IMR-90 (cell line): ENCODE measurements around the gene TMEM181. TPM values are rescaled to one million over a fixed set of nuclear protein-coding genes. Genes with fewer than 3 reads are reported as not detected.

Source experiments
- ATAC-seq: fragments of 200-7000 bp; cut with Tn5 transposase; 2 replicates; pipeline ENCODE4 v1.9.1; 2020; ENCODE audit warnings: low read depth, mild to moderate bottlenecking, moderate library complexity
- BruUV-seq: library from RNA; stranded (reverse); fragments of 400-500 nt; replicated peaks from 2 replicates; lab custom pipeline; 2021; lab: Mats Ljungman, UMichigan
- CTCF ChIA-PET: fragments of 300-600 bp; formaldehyde crosslinking; extraction: SDS; loops from one replicate; lab custom pipeline; 2021; ENCODE audit warnings: antibody characterized with exemption; lab: Yijun Ruan, JAX
- POLR2A ChIA-PET: fragments of 300-600 bp; sonication (Branson Sonifier 250); formaldehyde crosslinking; loops from one replicate; lab custom pipeline; 2022; ENCODE audit warnings: antibody characterized with exemption; ENCODE audit not compliant: unreplicated experiment; lab: Charles Lee
- DNase-seq: peaks from one replicate; pipeline ENCODE4 v3.0.0; 2013
- H2AFZ ChIP-seq: replicated peaks from 2 replicates; pipeline ENCODE3; 2013; ENCODE audit warnings: low read length, mild to moderate bottlenecking; ENCODE audit not compliant: poor library complexity
- H2AK5ac ChIP-seq: 2 replicates; pipeline ENCODE4 v1.6.1; 2013; ENCODE audit warnings: low read depth, low read length, inconsistent platforms
- H2AK9ac ChIP-seq: replicated peaks from 2 replicates; pipeline ENCODE3; 2013; ENCODE audit warnings: mild to moderate bottlenecking, low read depth, low read length, moderate library complexity; ENCODE audit not compliant: poor library complexity
- H2BK120ac ChIP-seq: 2 replicates; pipeline ENCODE4 v1.6.1; 2013; ENCODE audit warnings: low read depth, low read length, inconsistent platforms
- H2BK15ac ChIP-seq: 3 replicates; pipeline ENCODE4 v1.6.1; 2013; ENCODE audit warnings: low read depth, low read length, inconsistent platforms
- H2BK20ac ChIP-seq: 2 replicates; pipeline ENCODE4 v1.6.1; 2013; ENCODE audit warnings: low read depth, mild to moderate bottlenecking, inconsistent platforms, low read length, moderate library complexity
- H2BK5ac ChIP-seq: 2 replicates; pipeline ENCODE4 v1.6.1; 2013; ENCODE audit warnings: mild to moderate bottlenecking, low read depth, low read length, inconsistent platforms; ENCODE audit not compliant: poor library complexity, severe bottlenecking
- H3K14ac ChIP-seq: replicated peaks from 2 replicates; pipeline ENCODE4 v1.6.1; 2013; ENCODE audit warnings: low read depth, low read length, inconsistent platforms
- H3K18ac ChIP-seq: 2 replicates; pipeline ENCODE4 v1.6.1; 2013; ENCODE audit warnings: low read depth, low read length, control low read depth
- H3K23ac ChIP-seq: 2 replicates; pipeline ENCODE4 v1.6.1; 2013; ENCODE audit warnings: low read depth, low read length, inconsistent platforms
- H3K27ac ChIP-seq: 2 replicates; pipeline ENCODE4 v1.5.1; 2013; ENCODE audit warnings: mild to moderate bottlenecking, control low read depth, low read length; ENCODE audit not compliant: insufficient read depth
- H3K27me3 ChIP-seq: 2 replicates; pipeline ENCODE4 v1.6.1; 2013; ENCODE audit warnings: low read length; ENCODE audit not compliant: control insufficient read depth, insufficient read depth
- H3K36me3 ChIP-seq: 2 replicates; pipeline ENCODE4 v1.6.1; 2013; ENCODE audit warnings: low read length, mixed read lengths; ENCODE audit not compliant: control insufficient read depth, insufficient read depth
- H3K4ac ChIP-seq: 2 replicates; pipeline ENCODE4 v1.6.1; 2013; ENCODE audit warnings: low read depth, low read length, inconsistent platforms
- H3K4me1 ChIP-seq: 2 replicates; pipeline ENCODE4 v1.6.1; 2013; ENCODE audit warnings: low read length, mixed read lengths; ENCODE audit not compliant: control insufficient read depth, insufficient read depth
- H3K4me2 ChIP-seq: 2 replicates; pipeline ENCODE4 v1.6.1; 2013; ENCODE audit warnings: low read depth, mild to moderate bottlenecking, control low read depth, low read length, moderate library complexity
- H3K4me3 ChIP-seq: 2 replicates; pipeline ENCODE4 v1.5.1; 2013; ENCODE audit warnings: low read depth, mild to moderate bottlenecking, control low read depth, low read length, moderate library complexity; ENCODE audit not compliant: insufficient read depth
- H3K56ac ChIP-seq: 2 replicates; pipeline ENCODE4 v1.6.1; 2013; ENCODE audit warnings: low read length, inconsistent platforms; ENCODE audit not compliant: insufficient read depth; ENCODE audit errors: extremely low read depth
- H3K79me1 ChIP-seq, 2 experiments: 2 replicates each; pipeline ENCODE4 v1.6.1; 2013; ENCODE audit warnings: low read length in 2 of 2, inconsistent platforms in 1 of 2, low read depth in 1 of 2
- H3K9ac ChIP-seq: 2 replicates; pipeline ENCODE4 v1.6.1; 2013; ENCODE audit warnings: low read depth, low read length, control low read depth
- H3K9me1 ChIP-seq: 2 replicates; pipeline ENCODE4 v1.6.1; 2013; ENCODE audit warnings: low read length, inconsistent platforms; ENCODE audit not compliant: insufficient read depth
- H3K9me3 ChIP-seq: 2 replicates; pipeline ENCODE4 v1.6.1; 2013; ENCODE audit warnings: low read length; ENCODE audit not compliant: control insufficient read depth, insufficient read depth
- H4K20me1 ChIP-seq: 2 replicates; pipeline ENCODE4 v1.6.1; 2013; ENCODE audit warnings: low read length, inconsistent platforms; ENCODE audit not compliant: insufficient read depth
- H4K5ac ChIP-seq: 2 replicates; pipeline ENCODE4 v1.6.1; 2013; ENCODE audit warnings: mild to moderate bottlenecking, low read depth, low read length, control low read depth
- H4K8ac ChIP-seq, 2 experiments: 2 replicates each; pipeline ENCODE4 v1.6.1; 2013; ENCODE audit warnings: low read depth in 2 of 2, low read length in 2 of 2, control low read depth in 1 of 2, inconsistent platforms in 1 of 2
- H4K91ac ChIP-seq: 2 replicates; pipeline ENCODE4 v1.6.1; 2013; ENCODE audit warnings: low read depth, low read length, inconsistent platforms; ENCODE audit not compliant: insufficient read depth
- BHLHE40 ChIP-seq: fragments of 150-350 bp; IDR thresholded peaks from 2 replicates; pipeline ENCODE4 v1.6.1; 2016; ENCODE audit warnings: mild to moderate bottlenecking, low read depth, low read length
- CEBPB ChIP-seq: IDR thresholded peaks from 2 replicates; pipeline ENCODE4 v1.6.1; 2012; ENCODE audit warnings: low read depth, low read length, improper control_type of control experiment
- CHD1 ChIP-seq: IDR thresholded peaks from 2 replicates; pipeline ENCODE4 v1.6.1; 2012; ENCODE audit warnings: low read depth, low read length, improper control_type of control experiment
- CTCF ChIP-seq: conservative IDR thresholded peaks from 2 replicates; pipeline ENCODE4 v1.5.1; 2012; ENCODE audit warnings: mild to moderate bottlenecking, low read depth, low read length, improper control_type of control experiment
- ELK1 ChIP-seq: fragments of 150-350 bp; IDR thresholded peaks from 2 replicates; pipeline ENCODE4 v1.6.1; 2016; ENCODE audit warnings: low read depth, mild to moderate bottlenecking, low read length, moderate library complexity, borderline replicate concordance
- MAFK ChIP-seq: IDR thresholded peaks from 2 replicates; pipeline ENCODE4 v1.6.1; 2012; ENCODE audit warnings: low read depth, low read length, improper control_type of control experiment
- MAZ ChIP-seq: IDR thresholded peaks from 2 replicates; pipeline ENCODE4 v1.6.1; 2012; ENCODE audit warnings: low read depth, mild to moderate bottlenecking, low read length, improper control_type of control experiment, moderate library complexity, borderline replicate concordance
- MXI1 ChIP-seq: IDR thresholded peaks from 2 replicates; pipeline ENCODE4 v1.6.1; 2012; ENCODE audit warnings: low read depth, mild to moderate bottlenecking, low read length, moderate library complexity, borderline replicate concordance
- NFE2L2 ChIP-seq: fragments of 150-350 bp; IDR thresholded peaks from 2 replicates; pipeline ENCODE4 v1.6.1; 2016; ENCODE audit warnings: low read depth, mild to moderate bottlenecking, low read length
- POLR2A ChIP-seq: IDR thresholded peaks from 2 replicates; pipeline ENCODE4 v1.6.1; 2012; ENCODE audit warnings: mild to moderate bottlenecking, low read depth, low read length
- RAD21 ChIP-seq: IDR thresholded peaks from 2 replicates; pipeline ENCODE4 v1.6.1; 2012; ENCODE audit warnings: low read length, improper control_type of control experiment
- RCOR1 ChIP-seq: IDR thresholded peaks from 2 replicates; pipeline ENCODE4 v1.6.1; 2012; ENCODE audit warnings: mild to moderate bottlenecking, low read length, improper control_type of control experiment; ENCODE audit not compliant: insufficient replicate concordance
- RFX5 ChIP-seq: IDR thresholded peaks from 2 replicates; pipeline ENCODE4 v1.8.0; 2012; ENCODE audit warnings: low read depth, mild to moderate bottlenecking, low read length, moderate library complexity
- SMC3 ChIP-seq: fragments of 150-350 bp; IDR thresholded peaks from 2 replicates; pipeline ENCODE4 v1.6.1; 2016; ENCODE audit warnings: low read depth, mild to moderate bottlenecking, antibody characterized with exemption, low read length, moderate library complexity
- WGBS, 2 experiments: methylation state at CpG; one replicate each; pipeline versions ENCODE4 v1.1.5 to v1.1.7; 2013; ENCODE audit warnings: missing lambda C conversion rate in 2 of 2; ENCODE audit not compliant: insufficient read length in 1 of 2; ENCODE audit errors: extremely low coverage in 2 of 2; 5-methylcytosine and 5-hydroxymethylcytosine counted together
- dilution Hi-C: fragments of 300-500 bp; cut with HindIII; formaldehyde crosslinking; loops from one replicate; pipeline ENCODE4 v1.14.3; 2018; ENCODE audit warnings: low sequenced_read_pairs; ENCODE audit not compliant: unreplicated experiment
- in situ Hi-C: fragments of 300-500 bp; cut with MboI; formaldehyde crosslinking; loops from 3 replicates; pipeline ENCODE4 v1.14.3; 2019; ENCODE audit warnings: low sequenced_read_pairs, inconsistent platforms, mixed read lengths
- intact Hi-C: fragments of 100-400 bp; cut with micrococcal nuclease; formaldehyde crosslinking; loops from 2 replicates; pipeline ENCODE4 v1.10.0; 2022
- polyA plus RNA-seq, 3 experiments: library from polyadenylated mRNA; depleted of rRNA; stranded (reverse); fragments of >200 nt; gene quantifications; 2 replicates each; pipeline ENCODE4 v1.2.3, GENCODE V29; 2012; ENCODE audit warnings: low replicate concordance in 1 of 3
- total RNA-seq: library from RNA; depleted of rRNA; stranded (reverse); fragments of >200 nt; gene quantifications from 2 replicates; pipeline ENCODE4 v1.2.3, GENCODE V29; 2012
- TF ChIP-seq, protein P1 (sequence below): fragments of 150-350 bp; IDR thresholded peaks from 2 replicates; pipeline ENCODE4 v1.6.1; 2017; ENCODE audit warnings: mild to moderate bottlenecking, antibody characterized with exemption, low read length, low read depth

Gene TMEM181
- total and polyA plus RNA-seq, 2 of the 4 experiments (the other 2 are of a cell fraction), result 22.8 to 27.8 TPM

DNA sequence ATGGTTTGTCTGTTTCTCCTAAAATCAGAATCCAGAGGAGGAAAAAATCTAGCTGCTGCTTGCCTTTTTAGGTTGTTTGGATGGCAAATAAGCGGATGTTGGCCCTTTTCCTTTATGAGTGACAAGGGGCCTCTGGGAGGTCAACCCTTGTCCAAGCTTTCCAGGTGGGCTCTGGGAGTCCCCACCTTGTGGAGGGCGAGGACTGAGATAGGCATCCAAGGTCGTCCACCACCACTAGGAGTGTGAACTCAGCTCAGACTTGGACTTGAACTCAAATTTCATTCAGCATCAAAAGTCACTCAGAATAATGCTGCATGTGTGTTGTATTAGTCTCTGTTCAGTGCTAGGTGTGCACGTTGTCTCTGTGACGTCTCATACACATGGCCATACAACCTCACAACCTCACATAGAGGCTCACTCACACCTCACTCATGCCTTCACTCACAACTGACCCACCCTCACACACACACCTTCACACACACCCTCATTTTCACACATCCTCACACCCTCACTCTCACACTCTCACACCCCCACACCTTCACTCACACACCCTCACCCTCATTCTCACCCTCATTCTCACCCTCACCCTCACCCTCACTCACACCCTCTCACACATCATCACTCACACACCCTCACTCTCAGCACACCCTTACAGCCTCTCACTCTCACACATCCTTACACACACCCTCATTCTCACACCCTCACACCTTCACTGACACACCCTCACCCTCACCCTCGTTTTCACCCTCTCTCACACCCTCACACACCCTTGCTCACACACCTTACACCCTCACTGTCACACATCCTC is 66.7 kb downstream of the TMEM181 start:
- Histone ChIP-seq H3K79me1 (peaks cover 11 to 54% of the 10 kb centered on the region in 2 experiments), H2BK5ac (no peak overlapping the region), H2BK15ac (no peak overlapping the region), H3K9ac (no peak overlapping the region), H3K4ac (no peak overlapping the region), H4K20me1 (peaks cover 3% of the 10 kb centered on the region; the same call in 1 of the 2 replicates), H3K56ac (no peak overlapping the region), H4K8ac (no peak overlapping the region), H4K91ac (no peak overlapping the region), H3K23ac (no peak overlapping the region), H3K14ac (no peak overlapping the region), H3K36me3 (peaks cover 41% of the 10 kb centered on the region), H3K27me3 (no peaks in the 10 kb centered on the region), H4K5ac (no peak overlapping the region), H3K4me2 (no peak overlapping the region), H2AK9ac (no peak overlapping the region), H3K9me1 (peaks cover 16% of the 10 kb centered on the region), H3K18ac (no peak overlapping the region), H3K4me3 (no peak overlapping the region), H3K4me1 (peaks cover 10% of the 10 kb centered on the region), H2AK5ac (peak overlapping the region; percentile 38; the same call in 1 of the 2 replicates), H2AFZ (no peak overlapping the region), H2BK120ac (no peak overlapping the region), H2BK20ac (no peak overlapping the region), H3K27ac (no peak overlapping the region), H3K9me3 (no peaks in the 10 kb centered on the region)
- TF ChIP-seq RCOR1 (no peak), CEBPB (no peak), MXI1 (no peak), RFX5 (no peak), POLR2A (no peak), SMC3 (no peak), NFE2L2 (no peak), RAD21 (no peak), ELK1 (no peak), CHD1 (no peak), BHLHE40 (no peak), CTCF (no peak), MAZ (no peak), MAFK (no peak)
- TF ChIP-seq, protein P1, sequence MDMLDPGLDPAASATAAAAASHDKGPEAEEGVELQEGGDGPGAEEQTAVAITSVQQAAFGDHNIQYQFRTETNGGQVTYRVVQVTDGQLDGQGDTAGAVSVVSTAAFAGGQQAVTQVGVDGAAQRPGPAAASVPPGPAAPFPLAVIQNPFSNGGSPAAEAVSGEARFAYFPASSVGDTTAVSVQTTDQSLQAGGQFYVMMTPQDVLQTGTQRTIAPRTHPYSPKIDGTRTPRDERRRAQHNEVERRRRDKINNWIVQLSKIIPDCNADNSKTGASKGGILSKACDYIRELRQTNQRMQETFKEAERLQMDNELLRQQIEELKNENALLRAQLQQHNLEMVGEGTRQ, result no peak
- no peak for ATAC-seq
- POLR2A ChIA-PET, result no interaction called here
- CTCF ChIA-PET, result no interaction called here
- intact Hi-C loops (no loop called here), dilution Hi-C loops (no loop called here), in situ Hi-C loops (loop anchor here (25.0 kb wide), 1 partner anchor 1086 kb away; no protein-coding TSS in a partner anchor)
- BruUV-seq, result no TSS peak
- no peak for DNase-seq
- WGBS, 2 experiments, result 50 to 100% methylated on average over 1 of the region's 6 CpGs
